Osteoblast (primary cell): ENCODE data around the gene FRK. TPM values are rescaled to one million over a fixed set of nuclear protein-coding genes. Genes with fewer than 3 reads are reported as not detected.
"Not testable (repeated sequence)": the region's sequence is repeated elsewhere in the genome, so short reads cannot be mapped to it uniquely, and the experiment has no call there.

Experiments used
- DNase-seq: peaks from one replicate; pipeline ENCODE4 v3.0.0; 2011; ENCODE audit warnings: low spot score, mixed read lengths; ENCODE audit not compliant: insufficient read length; ENCODE audit errors: missing footprints
- H2AFZ ChIP-seq: 2 replicates; pipeline ENCODE4 v1.6.0; 2011; ENCODE audit warnings: mild to moderate bottlenecking, low read length
- H3K27ac ChIP-seq: 2 replicates; pipeline ENCODE4 v1.5.1; 2011; ENCODE audit warnings: mild to moderate bottlenecking, low read depth, low read length, moderate library complexity
- H3K27me3 ChIP-seq: 2 replicates; pipeline ENCODE4 v1.6.0; 2012; ENCODE audit warnings: mild to moderate bottlenecking, control low read depth, inconsistent platforms, low read length, moderate library complexity; ENCODE audit not compliant: insufficient read depth
- H3K36me3 ChIP-seq: 2 replicates; pipeline ENCODE4 v1.5.1; 2011; ENCODE audit warnings: mild to moderate bottlenecking, low read length, control low read depth, moderate library complexity; ENCODE audit not compliant: insufficient read depth
- H3K4me1 ChIP-seq: 2 replicates; pipeline ENCODE4 v1.5.1; 2011; ENCODE audit warnings: mild to moderate bottlenecking, low read length, control low read depth, moderate library complexity; ENCODE audit not compliant: insufficient read depth
- H3K4me2 ChIP-seq: 2 replicates; pipeline ENCODE4 v1.6.0; 2011; ENCODE audit warnings: mild to moderate bottlenecking, low read length; ENCODE audit not compliant: insufficient read depth
- H3K4me3 ChIP-seq: fragments of 200-600 bp; sonication (generic); 3 replicates; pipeline ENCODE4 v1.5.1; 2012; ENCODE audit warnings: mild to moderate bottlenecking, low read length, inconsistent platforms; ENCODE audit not compliant: insufficient read depth
- H3K79me2 ChIP-seq: 2 replicates; pipeline ENCODE4 v1.6.0; 2012; ENCODE audit warnings: mild to moderate bottlenecking, low read length, control low read depth, inconsistent platforms; ENCODE audit not compliant: insufficient read depth
- H3K9me3 ChIP-seq: 2 replicates; pipeline ENCODE4 v1.5.1; 2011; ENCODE audit warnings: low read depth, low read length, control low read depth
- H4K20me1 ChIP-seq: 2 replicates; pipeline ENCODE4 v1.6.0; 2012; ENCODE audit warnings: mild to moderate bottlenecking, low read length, control low read depth; ENCODE audit not compliant: insufficient read depth
- CTCF ChIP-seq: IDR thresholded peaks from 2 replicates; pipeline ENCODE4 v1.5.1; 2011; ENCODE audit warnings: mild to moderate bottlenecking, low read depth, low read length, moderate library complexity; ENCODE audit errors: extremely low read depth
- total RNA-seq: library from RNA; depleted of rRNA; stranded (reverse); fragments of >200 nt; gene quantifications from 2 replicates; pipeline ENCODE4 v1.2.3, GENCODE V29; 2012

FRK gene
- total RNA-seq, 1 donor: 1.1 TPM

GRCh38 chr6:115948751-115949150 is 111.9 kb downstream of the FRK start:
- no peak for TF ChIP-seq CTCF
- Histone ChIP-seq H3K27me3 (no peaks in the 10 kb centered on the region), H2AFZ (no peak overlapping the region), H3K4me1 (no peaks in the 10 kb centered on the region), H3K9me3 (no peaks in the 10 kb centered on the region), H3K27ac (no peak overlapping the region), H3K36me3 (no peaks in the 10 kb centered on the region), H3K4me3 (no peak overlapping the region), H3K4me2 (no peak overlapping the region), H4K20me1 (no peaks in the 10 kb centered on the region), H3K79me2 (no peaks in the 10 kb centered on the region)
- no peak for DNase-seq

DNA sequence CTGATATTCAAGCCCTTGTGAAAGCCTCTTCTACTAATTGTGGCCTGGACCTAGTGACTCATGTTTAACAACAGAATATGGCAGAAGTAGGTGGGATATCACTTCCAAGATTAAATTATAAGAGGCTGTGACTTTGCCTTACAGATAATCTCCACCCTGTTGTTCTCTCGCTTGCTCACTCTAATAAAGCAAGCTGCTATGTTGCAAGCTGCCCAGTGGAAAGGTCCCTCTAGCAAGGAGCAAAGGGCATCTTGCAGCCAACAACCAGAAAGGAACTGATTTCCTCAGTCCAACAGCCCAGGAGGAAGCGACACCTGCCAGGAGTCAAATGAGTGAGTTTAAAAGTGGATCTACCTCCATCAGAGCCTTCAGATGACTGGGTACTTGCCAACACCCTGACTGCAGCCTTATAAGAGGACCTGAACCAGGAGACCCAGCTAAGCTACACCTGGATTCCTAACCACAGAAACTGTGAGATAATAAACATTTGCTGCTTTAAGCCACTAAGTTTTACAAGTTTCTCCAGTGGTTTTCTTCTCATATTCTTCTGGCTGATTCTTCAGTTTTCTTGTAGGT is 112.6 kb downstream of the FRK start:
- Histone ChIP-seq H4K20me1 (no peaks in the 10 kb centered on the region), H3K4me1 (no peaks in the 10 kb centered on the region), H2AFZ (no peak overlapping the region), H3K4me3 (no peak overlapping the region), H3K27ac (no peak overlapping the region), H3K36me3 (no peaks in the 10 kb centered on the region), H3K79me2 (no peaks in the 10 kb centered on the region), H3K27me3 (no peaks in the 10 kb centered on the region), H3K4me2 (no peak overlapping the region), H3K9me3 (no peaks in the 10 kb centered on the region)
- no peak for DNase-seq
- no peak for TF ChIP-seq CTCF

GRCh38 chr6:115945812-115946211 is 114.9 kb downstream of the FRK start:
- Histone ChIP-seq H3K79me2 (no peaks in the 10 kb centered on the region), H2AFZ (no peak overlapping the region), H3K27me3 (no peaks in the 10 kb centered on the region), H3K9me3 (no peaks in the 10 kb centered on the region), H3K27ac (no peak overlapping the region), H3K36me3 (no peaks in the 10 kb centered on the region), H3K4me3 (no peak overlapping the region), H3K4me2 (no peak overlapping the region), H3K4me1 (no peaks in the 10 kb centered on the region), H4K20me1 (no peaks in the 10 kb centered on the region)
- no peak for DNase-seq
- no peak for TF ChIP-seq CTCF

DNA sequence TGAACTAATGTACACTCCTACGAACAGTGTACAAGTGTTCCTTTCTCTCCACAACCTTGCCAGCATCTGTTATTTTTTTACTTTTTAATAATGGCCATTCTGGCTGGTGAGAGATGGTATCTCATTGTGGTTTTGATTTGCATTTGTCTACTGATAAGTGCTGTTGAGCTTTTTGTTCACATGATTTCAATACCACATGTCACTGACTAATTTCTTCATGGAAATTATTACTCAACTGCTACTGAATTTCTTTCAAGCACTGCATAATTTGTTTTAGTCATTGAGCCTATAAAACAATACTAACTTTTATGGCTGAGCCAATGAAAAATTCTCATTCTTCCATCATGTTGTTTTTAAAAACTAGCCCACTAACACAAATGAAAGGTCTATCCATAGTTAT is 115.4 kb downstream of the FRK start:
- Histone ChIP-seq H3K9me3 (no peaks in the 10 kb centered on the region), H3K27me3 (no peaks in the 10 kb centered on the region), H3K79me2 (no peaks in the 10 kb centered on the region), H3K4me1 (no peaks in the 10 kb centered on the region), H3K27ac (no peak overlapping the region), H3K4me3 (no peak overlapping the region), H4K20me1 (no peaks in the 10 kb centered on the region), H2AFZ (no peak overlapping the region), H3K36me3 (no peaks in the 10 kb centered on the region), H3K4me2 (no peak overlapping the region)
- no peak for TF ChIP-seq CTCF
- DNase-seq: no peak

GRCh38 chr6:115944829-115945228 is 115.9 kb downstream of the FRK start:
- H3K79me2 ChIP-seq, DNase-seq, H3K4me1 ChIP-seq, H3K9me3 ChIP-seq, H3K27me3 ChIP-seq, H2AFZ ChIP-seq, H3K4me3 ChIP-seq, H3K36me3 ChIP-seq, H3K4me2 ChIP-seq, H4K20me1 ChIP-seq, H3K27ac ChIP-seq: not testable (repeated sequence)

DNA sequence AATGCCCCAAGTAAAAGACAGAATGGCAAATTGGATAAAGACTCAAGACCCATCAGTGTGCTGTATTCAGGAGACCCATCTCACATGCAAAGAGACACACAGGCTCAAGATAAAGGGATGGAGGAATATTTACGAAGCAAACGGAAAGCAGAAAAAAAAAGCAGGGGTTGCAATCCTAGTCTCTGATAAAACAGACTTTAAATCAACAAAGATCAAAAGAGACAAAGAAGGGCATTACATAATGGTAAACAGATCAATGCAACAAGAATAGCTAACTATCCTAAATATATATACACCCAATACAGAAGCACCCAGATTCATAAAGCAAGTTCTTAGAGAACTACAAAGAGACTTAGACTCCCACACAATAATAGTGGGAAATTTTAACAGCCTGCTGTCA is 123.2 kb downstream of the FRK start:
- not testable (repeated sequence) for H4K20me1 ChIP-seq, H3K27ac ChIP-seq, H3K27me3 ChIP-seq, H3K9me3 ChIP-seq, H3K4me3 ChIP-seq, H3K36me3 ChIP-seq, H3K4me1 ChIP-seq, H3K4me2 ChIP-seq, H3K79me2 ChIP-seq, H2AFZ ChIP-seq, DNase-seq
